H1 (cell line): ENCODE results near the gene PPOX. TPM values are rescaled to one million over a fixed set of nuclear protein-coding genes. Genes with fewer than 3 reads are reported as not detected.

ENCODE experiments used
- RFX5 ChIP-seq: IDR thresholded peaks from 2 replicates; pipeline ENCODE4 v1.6.1; 2011; ENCODE audit warnings: low read depth, low read length, improper control_type of control experiment, borderline replicate concordance
- SP4 ChIP-seq: IDR thresholded peaks from 2 replicates; pipeline ENCODE4 v1.6.1; 2012; ENCODE audit warnings: low read length, inconsistent platforms
- TAF7 ChIP-seq: optimal IDR thresholded peaks from 2 replicates; pipeline ENCODE3; 2011; ENCODE audit warnings: low read depth, mild to moderate bottlenecking, inconsistent platforms, low read length, moderate library complexity, borderline replicate concordance
- polyA plus RNA-seq, 7 experiments: library from polyadenylated mRNA; depleted of rRNA in 3 of 7; stranded (reverse) in 5 of 7; unstranded in 2 of 7; fragments of >200 nt in 5 of 7; fragments of 200-250 nt in 2 of 7; gene quantifications; 1 replicate in 5 of 7; 2 replicates in 1 of 7; 4 replicates in 1 of 7; pipeline versions ENCODE4 v1.2.1 to v1.2.3, GENCODE V29; 2011 to 2013; ENCODE audit warnings: missing spikeins in 2 of 7, mixed read lengths in 2 of 7
- total RNA-seq: library from RNA; stranded (reverse); fragmentation: NEBNext Ultra II Directional; extraction: Animal tissue kit (Norgen Biotek cat#: 25700); gene quantifications from 2 replicates; pipeline ENCODE4 v1.2.1, GENCODE V29; 2021

The PPOX gene
- total and polyA plus RNA-seq, 2 of the 8 experiments (the other 6 are each of a cell fraction or from before 2014, with no cell fraction given): 39.4 to 40.4 TPM

- TF ChIP-seq RFX5: no peak
- TF ChIP-seq SP4: no peak
- TF ChIP-seq TAF7: no peak
Measured at GRCh38 chr1:161187311-161187710, 21.1 kb downstream of the PPOX start (continued).
